MM.1S (cell line): ENCODE data around the gene KRT5.

ENCODE experiments used
- DNase-seq: peaks from one replicate; pipeline ENCODE4 v3.0.0-alpha.2; 2015
- H2AFZ ChIP-seq: fragments of 300-600 bp; sonication (generic); 2 replicates; pipeline ENCODE4 v1.6.0; 2016; ENCODE audit warnings: antibody characterized with exemption, low read length
- H3F3A ChIP-seq: fragments of 300-600 bp; sonication (generic); 2 replicates; pipeline ENCODE4 v1.6.1; 2016; ENCODE audit warnings: mild to moderate bottlenecking, antibody characterized with exemption, low read length, moderate library complexity, mixed read lengths; ENCODE audit not compliant: insufficient read depth
- H3K27ac ChIP-seq: fragments of 300-600 bp; sonication (generic); 2 replicates; pipeline ENCODE4 v1.5.1; 2016; ENCODE audit warnings: mild to moderate bottlenecking, low read length
- H3K27me3 ChIP-seq: fragments of 300-600 bp; sonication (generic); replicated peaks from 2 replicates; pipeline ENCODE4 v1.6.0; 2016; ENCODE audit warnings: low read length; ENCODE audit not compliant: insufficient read depth
- H3K36me3 ChIP-seq: fragments of 300-600 bp; sonication (generic); replicated peaks from 2 replicates; pipeline ENCODE4 v1.6.1; 2016; ENCODE audit warnings: mild to moderate bottlenecking, low read length, mixed read lengths; ENCODE audit not compliant: insufficient read depth
- H3K4me1 ChIP-seq: fragments of 300-600 bp; sonication (generic); 2 replicates; pipeline ENCODE4 v1.6.1; 2016; ENCODE audit warnings: low read length, mixed read lengths
- H3K4me2 ChIP-seq: fragments of 300-600 bp; sonication (generic); 2 replicates; pipeline ENCODE4 v1.6.0; 2016; ENCODE audit warnings: low read depth, low read length
- H3K4me3 ChIP-seq: fragments of 300-600 bp; sonication (generic); 2 replicates; pipeline ENCODE4 v1.5.1; 2016; ENCODE audit warnings: low read length, mixed read lengths
- H3K79me2 ChIP-seq: fragments of 300-600 bp; sonication (generic); 2 replicates; pipeline ENCODE4 v1.6.1; 2016; ENCODE audit warnings: mixed run types, low read length, mixed read lengths
- H3K9ac ChIP-seq: fragments of 300-600 bp; sonication (generic); 2 replicates; pipeline ENCODE4 v1.6.1; 2016; ENCODE audit warnings: low read length, mixed read lengths
- H3K9me2 ChIP-seq: fragments of 300-600 bp; sonication (generic); replicated peaks from 2 replicates; pipeline ENCODE4 v1.6.1; 2016; ENCODE audit warnings: mild to moderate bottlenecking, low read length, mixed read lengths; ENCODE audit not compliant: insufficient read depth
- H3K9me3 ChIP-seq: fragments of 300-600 bp; sonication (generic); replicated peaks from 2 replicates; pipeline ENCODE4 v1.6.1; 2016; ENCODE audit warnings: mild to moderate bottlenecking, low read length, mixed read lengths; ENCODE audit not compliant: insufficient read depth
- H4K20me1 ChIP-seq: fragments of 300-600 bp; sonication (generic); 2 replicates; pipeline ENCODE4 v1.6.1; 2016; ENCODE audit warnings: mild to moderate bottlenecking, low read length, moderate library complexity, mixed read lengths; ENCODE audit not compliant: insufficient read depth
- EZH2 ChIP-seq: fragments of 300-600 bp; sonication (generic); optimal IDR thresholded peaks from 2 replicates; pipeline ENCODE3; 2017; ENCODE audit warnings: low read depth, mild to moderate bottlenecking, antibody characterized with exemption, low read length, mixed read lengths
- EZH2phosphoT487 ChIP-seq: fragments of 300-600 bp; sonication (generic); IDR thresholded peaks from 2 replicates; pipeline ENCODE4 v1.6.1; 2018; ENCODE audit warnings: antibody characterized with exemption, low read length
- TF ChIP-seq, protein P1 (sequence below): fragments of 300-600 bp; sonication (generic); IDR thresholded peaks from 2 replicates; pipeline ENCODE4 v1.5.1; 2016; ENCODE audit warnings: antibody characterized with exemption, low read length, mixed read lengths

KRT5 gene

DNA sequence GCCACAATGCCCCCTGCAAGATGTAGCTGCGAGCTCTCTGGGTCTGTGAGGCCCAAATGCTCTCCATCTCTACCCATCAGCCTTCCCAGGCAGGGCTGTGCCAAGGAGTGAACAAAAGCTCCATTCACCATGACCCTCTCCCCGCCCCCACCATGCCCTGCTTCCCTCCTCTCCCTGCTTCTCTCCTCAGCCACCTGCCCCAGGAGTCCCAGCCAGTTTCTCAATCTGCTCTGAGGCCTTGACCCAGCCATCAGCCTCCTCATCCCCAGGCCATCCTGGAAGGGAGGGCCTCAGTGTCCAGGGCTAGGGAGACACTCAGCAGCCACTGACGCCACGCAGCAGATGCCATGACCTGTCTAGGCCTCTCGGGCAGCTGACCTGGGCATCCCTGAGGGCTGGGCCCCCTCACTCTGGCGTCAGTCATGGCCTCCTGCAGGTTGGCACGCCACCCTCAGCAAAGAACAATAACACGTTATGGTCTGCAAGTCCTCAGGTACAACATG lies 8.5 kb upstream of the KRT5 start:
- peaks cover 52% of the 10 kb centered on the region for H3K27me3 ChIP-seq
- H3K4me2 ChIP-seq = no peak overlapping the region
- no peak for DNase-seq
- no peaks in the 10 kb centered on the region for H3K9me3 ChIP-seq
- H3K9ac ChIP-seq = no peak overlapping the region
- TF ChIP-seq, protein P1, sequence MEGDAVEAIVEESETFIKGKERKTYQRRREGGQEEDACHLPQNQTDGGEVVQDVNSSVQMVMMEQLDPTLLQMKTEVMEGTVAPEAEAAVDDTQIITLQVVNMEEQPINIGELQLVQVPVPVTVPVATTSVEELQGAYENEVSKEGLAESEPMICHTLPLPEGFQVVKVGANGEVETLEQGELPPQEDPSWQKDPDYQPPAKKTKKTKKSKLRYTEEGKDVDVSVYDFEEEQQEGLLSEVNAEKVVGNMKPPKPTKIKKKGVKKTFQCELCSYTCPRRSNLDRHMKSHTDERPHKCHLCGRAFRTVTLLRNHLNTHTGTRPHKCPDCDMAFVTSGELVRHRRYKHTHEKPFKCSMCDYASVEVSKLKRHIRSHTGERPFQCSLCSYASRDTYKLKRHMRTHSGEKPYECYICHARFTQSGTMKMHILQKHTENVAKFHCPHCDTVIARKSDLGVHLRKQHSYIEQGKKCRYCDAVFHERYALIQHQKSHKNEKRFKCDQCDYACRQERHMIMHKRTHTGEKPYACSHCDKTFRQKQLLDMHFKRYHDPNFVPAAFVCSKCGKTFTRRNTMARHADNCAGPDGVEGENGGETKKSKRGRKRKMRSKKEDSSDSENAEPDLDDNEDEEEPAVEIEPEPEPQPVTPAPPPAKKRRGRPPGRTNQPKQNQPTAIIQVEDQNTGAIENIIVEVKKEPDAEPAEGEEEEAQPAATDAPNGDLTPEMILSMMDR = no peak
- TF ChIP-seq EZH2 = no peak
- TF ChIP-seq EZH2phosphoT487 = no peak
- no peak overlapping the region for H2AFZ ChIP-seq
- H3K4me3 ChIP-seq = no peak overlapping the region
- no peaks in the 10 kb centered on the region for H3K36me3 ChIP-seq
- H3K4me1 ChIP-seq = no peaks in the 10 kb centered on the region
- H3K9me2 ChIP-seq = no peaks in the 10 kb centered on the region
- no peak overlapping the region for H3K27ac ChIP-seq
- no peaks in the 10 kb centered on the region for H4K20me1 ChIP-seq
- no peaks in the 10 kb centered on the region for H3K79me2 ChIP-seq
- H3F3A ChIP-seq = no peaks in the 10 kb centered on the region

DNA sequence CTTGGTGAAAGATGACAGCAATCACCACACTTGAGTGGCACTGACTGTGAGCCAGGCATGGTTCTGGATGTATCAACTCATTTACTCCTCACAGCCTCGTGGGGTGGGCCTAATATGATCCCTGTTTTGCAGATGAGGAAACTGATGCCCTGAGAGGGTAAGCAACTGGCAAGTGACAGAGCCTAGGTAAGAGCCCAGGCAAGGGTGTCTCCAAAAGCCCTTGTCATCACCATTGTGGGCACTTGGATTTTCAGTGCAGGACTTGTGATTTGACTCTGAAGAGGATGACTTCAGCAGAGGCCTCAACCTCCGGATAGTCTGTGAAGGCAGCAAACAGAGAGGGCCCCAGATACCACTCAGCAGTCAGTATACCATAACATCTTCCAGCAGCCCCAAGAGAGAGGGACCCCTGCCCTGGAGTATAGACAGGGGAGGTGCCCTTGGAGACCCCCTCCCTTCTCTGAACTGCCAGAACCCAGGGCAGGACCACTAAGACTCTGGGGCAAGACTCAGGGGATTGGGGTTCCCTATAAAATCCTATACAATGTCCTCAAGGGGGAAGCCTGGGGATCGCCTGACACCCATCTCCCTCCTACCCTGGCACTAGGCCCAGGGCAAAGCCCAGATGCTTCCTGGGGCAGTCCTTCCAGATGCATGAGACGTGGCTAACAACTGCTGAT lies 7.1 kb upstream of the KRT5 start:
- no peak overlapping the region for H3K4me2 ChIP-seq
- no peak overlapping the region for H3K27ac ChIP-seq
- H3F3A ChIP-seq = no peaks in the 10 kb centered on the region
- no peak overlapping the region for H3K4me3 ChIP-seq
- no peaks in the 10 kb centered on the region for H3K79me2 ChIP-seq
- H3K9me3 ChIP-seq = no peaks in the 10 kb centered on the region
- H3K9me2 ChIP-seq = no peaks in the 10 kb centered on the region
- H4K20me1 ChIP-seq = no peaks in the 10 kb centered on the region
- DNase-seq = no peak
- H3K9ac ChIP-seq = no peak overlapping the region
- no peaks in the 10 kb centered on the region for H3K4me1 ChIP-seq
- TF ChIP-seq, protein P1 = no peak
- no peak for TF ChIP-seq EZH2
- no peak for TF ChIP-seq EZH2phosphoT487
- H3K36me3 ChIP-seq = no peaks in the 10 kb centered on the region
- no peak overlapping the region for H2AFZ ChIP-seq
- peaks cover 65% of the 10 kb centered on the region for H3K27me3 ChIP-seq

GRCh38 chr12:52526511-52526951 lies 6.3 kb upstream of the KRT5 start:
- DNase-seq = no peak
- H3K4me2 ChIP-seq = no peak overlapping the region

More at GRCh38 chr12:52526511-52526951, 6.3 kb upstream of the KRT5 start:
- no peaks in the 10 kb centered on the region for H3K79me2 ChIP-seq
- no peaks in the 10 kb centered on the region for H3K9me3 ChIP-seq
- no peak overlapping the region for H3K9ac ChIP-seq
- no peaks in the 10 kb centered on the region for H3F3A ChIP-seq
- no peak overlapping the region for H3K27ac ChIP-seq
- no peaks in the 10 kb centered on the region for H3K9me2 ChIP-seq
- no peaks in the 10 kb centered on the region for H3K4me1 ChIP-seq
- H2AFZ ChIP-seq = no peak overlapping the region
- peaks cover 65% of the 10 kb centered on the region for H3K27me3 ChIP-seq
- H4K20me1 ChIP-seq = no peaks in the 10 kb centered on the region
- TF ChIP-seq EZH2 (no peak), EZH2phosphoT487 (no peak)
- TF ChIP-seq, protein P1 = no peak
- no peak overlapping the region for H3K4me3 ChIP-seq
- no peaks in the 10 kb centered on the region for H3K36me3 ChIP-seq
